K562 (cell line): ENCODE measurements around the gene ADAMTS14. TPM values are rescaled to one million over a fixed set of nuclear protein-coding genes. Genes with fewer than 3 reads are reported as not detected.
A peak's percentile ranks its signal among the peaks of the same experiment; 100 is the strongest.

Source experiments
- ATF1 ChIP-seq, 2 experiments: fragments of 450-650 bp in 1 of 2; IDR thresholded peaks; 2 replicates each; pipeline ENCODE4 v1.6.1; 2016; ENCODE audit warnings: missing compliant biosample characterization in 1 of 2, missing genetic modification characterization in 1 of 2
- BRF1 ChIP-seq: IDR thresholded peaks from 3 replicates; pipeline ENCODE4 v1.6.1; 2011; ENCODE audit warnings: borderline replicate concordance, mild to moderate bottlenecking; ENCODE audit not compliant: insufficient read length; ENCODE audit errors: extremely low read depth
- CBFA2T3 ChIP-seq: fragments of 450-650 bp; IDR thresholded peaks from 2 replicates; pipeline ENCODE4 v1.6.1; 2017
- CBX2 ChIP-seq: fragments of 200-600 bp; sonication (generic); IDR thresholded peaks from one replicate; pipeline ENCODE4 v1.6.1; 2012; ENCODE audit warnings: mild to moderate bottlenecking, low read length, inconsistent platforms; ENCODE audit not compliant: insufficient read depth, poor library complexity, severe bottlenecking
- CTCFL ChIP-seq: IDR thresholded peaks from 2 replicates; pipeline ENCODE4 v1.6.1; 2011; ENCODE audit warnings: borderline replicate concordance, low read depth, mild to moderate bottlenecking, moderate library complexity, low read length; ENCODE audit not compliant: insufficient read depth, poor library complexity, severe bottlenecking
- E2F6 ChIP-seq, 2 experiments: IDR thresholded peaks; 2 replicates each; pipeline ENCODE4 v1.6.1; 2011; ENCODE audit warnings: borderline replicate concordance in 1 of 2, control low read depth in 1 of 2, low read depth in 1 of 2, low read length in 1 of 2, mild to moderate bottlenecking in 1 of 2, mixed read lengths in 1 of 2, moderate library complexity in 1 of 2; ENCODE audit not compliant: insufficient read depth in 1 of 2, insufficient read length in 1 of 2, poor library complexity in 1 of 2, severe bottlenecking in 1 of 2; ENCODE audit errors: extremely low read depth in 1 of 2
- ESRRB ChIP-seq: fragments of 250-450 bp; sonication (Bioruptor Pico); IDR thresholded peaks from 2 replicates; pipeline ENCODE4 v1.5.0; 2020; ENCODE audit warnings: mild to moderate bottlenecking, moderate library complexity, borderline replicate concordance
- FIP1L1 ChIP-seq: fragments of 200-400 bp; formaldehyde crosslinking; IDR thresholded peaks from 2 replicates; pipeline ENCODE4 v1.6.1; 2018; ENCODE audit warnings: mild to moderate bottlenecking, low read depth, low read length; ENCODE audit not compliant: poor library complexity, severe bottlenecking
- FOXJ3 ChIP-seq: sonication (generic); formaldehyde crosslinking; IDR thresholded peaks from 2 replicates; pipeline ENCODE4 v1.4.0; 2020; ENCODE audit warnings: mild to moderate bottlenecking, missing genetic modification reagents
- JUND ChIP-seq, 2 experiments: IDR thresholded peaks; 2 replicates in 1 of 2; 3 replicates in 1 of 2; pipeline ENCODE4 v1.6.1; 2011; ENCODE audit warnings: borderline replicate concordance in 2 of 2, low read depth in 2 of 2, low read length in 2 of 2, improper control_type of control experiment in 1 of 2, missing biosample characterization in 1 of 2, missing genetic modification characterization in 1 of 2, missing genetic modification reagents in 1 of 2
- LEF1 ChIP-seq: fragments of 450-650 bp; IDR thresholded peaks from 2 replicates; pipeline ENCODE4 v1.6.1; 2016; ENCODE audit warnings: mild to moderate bottlenecking
- MAFK ChIP-seq: IDR thresholded peaks from 2 replicates; pipeline ENCODE4 v1.6.1; 2011; ENCODE audit warnings: low read length, improper control_type of control experiment
- MECOM ChIP-seq: fragments of 250-450 bp; sonication (Bioruptor Pico); IDR thresholded peaks from 2 replicates; pipeline ENCODE4 v1.8.0; 2022; ENCODE audit warnings: inconsistent platforms
- NFXL1 ChIP-seq: fragments of 450-650 bp; formaldehyde crosslinking; IDR thresholded peaks from 2 replicates; pipeline ENCODE4 v1.4.0; 2021; ENCODE audit warnings: mild to moderate bottlenecking
- NR1H2 ChIP-seq: sonication (generic); formaldehyde crosslinking; IDR thresholded peaks from 2 replicates; pipeline ENCODE4 v1.4.0; 2020; ENCODE audit warnings: mild to moderate bottlenecking, missing genetic modification reagents
- PHB2 ChIP-seq: fragments of 450-650 bp; IDR thresholded peaks from 2 replicates; pipeline ENCODE4 v1.6.1; 2017; ENCODE audit warnings: low read depth
- PHF20 ChIP-seq: fragments of 450-650 bp; IDR thresholded peaks from 2 replicates; pipeline ENCODE4 v1.6.1; 2018; ENCODE audit not compliant: partially characterized antibody
- SPI1 ChIP-seq: IDR thresholded peaks from 2 replicates; pipeline ENCODE4 v1.6.1; 2011; ENCODE audit warnings: low read depth, low read length, control low read depth, borderline replicate concordance
- USF2 ChIP-seq: sonication (generic); formaldehyde crosslinking; IDR thresholded peaks from 2 replicates; pipeline ENCODE4 v1.5.0; 2020; ENCODE audit warnings: missing genetic modification reagents
- ZC3H4 ChIP-seq: sonication (generic); formaldehyde crosslinking; IDR thresholded peaks from 2 replicates; pipeline ENCODE4 v1.9.0; 2021; ENCODE audit warnings: missing genetic modification reagents, borderline replicate concordance
- ZNF140 ChIP-seq: fragments of 250-450 bp; sonication (Bioruptor Pico); IDR thresholded peaks from 2 replicates; pipeline ENCODE4 v1.8.0; 2021; ENCODE audit warnings: moderate library complexity, mild to moderate bottlenecking, inconsistent platforms
- ZNF263 ChIP-seq: sonication (generic); formaldehyde crosslinking; IDR thresholded peaks from 2 replicates; pipeline ENCODE4 v1.8.0; 2022; ENCODE audit warnings: mild to moderate bottlenecking, missing genetic modification reagents, borderline replicate concordance
- ZNF583 ChIP-seq: fragments of 250-450 bp; sonication (Bioruptor Pico); IDR thresholded peaks from 2 replicates; pipeline ENCODE4 v1.4.0; 2020
- ZNF695 ChIP-seq: fragments of 450-650 bp; formaldehyde crosslinking; IDR thresholded peaks from 2 replicates; pipeline ENCODE4 v1.4.0; 2020; ENCODE audit warnings: mild to moderate bottlenecking, moderate library complexity
- polyA plus RNA-seq, 8 experiments: library from polyadenylated mRNA; depleted of rRNA in 4 of 8; stranded (reverse) in 5 of 8; unstranded in 3 of 8; fragments of >200 nt; fragmentation: Nextera tagmentation in 2 of 8; fragmentation: Illumina TruSeq in 1 of 8; extraction: Ambion mirVana in 2 of 8; extraction: Trizol in 1 of 8; gene quantifications; 2 replicates each; pipeline versions ENCODE4 v1.2.1 to v1.2.3, GENCODE V29; 2011 to 2014; ENCODE audit warnings: inconsistent platforms in 1 of 8, missing spikeins in 1 of 8
- total RNA-seq, 7 experiments: library from RNA; depleted of rRNA in 6 of 7; stranded (reverse); fragments of >200 nt in 6 of 7; fragmentation: Illumina TruSeq in 2 of 7; extraction: Trizol in 2 of 7; gene quantifications; 2 replicates each; pipeline versions ENCODE4 v1.2.1 to v1.2.3, GENCODE V29; 2011 to 2021; ENCODE audit warnings: low replicate concordance in 1 of 7

ADAMTS14 gene
- total and polyA plus RNA-seq, 9 of the 15 experiments (the other 6 are each of a cell fraction or from before 2014, with no cell fraction given): 0.04 to 37.4 (median 15.9) TPM

- TF ChIP-seq BRF1 (no peak), USF2 (CRISPR knock-in tag) (peak; percentile 74), ZNF583 (peak; percentile 13; the same call in 1 of the 2 replicates), FOXJ3 (CRISPR knock-in tag) (no peak), ZC3H4 (CRISPR knock-in tag) (no peak), CTCFL (no peak), SPI1 (no peak), PHB2 (no peak), CBFA2T3 (no peak), MAFK (peak; percentile 3; the same call in 1 of the 2 replicates), E2F6 (IDR thresholded peaks at IDR 0.05; ENCODE audit: borderline replicate concordance in 1 of 2, extremely low read depth in 1 of 2, insufficient read depth in 1 of 2, insufficient read length in 1 of 2, low read depth in 1 of 2, low read length in 1 of 2, poor library complexity in 1 of 2, severe bottlenecking in 1 of 2) (no peak), NR1H2 (CRISPR knock-in tag) (no peak), ZNF695 (CRISPR knock-in tag) (no peak), ESRRB (CRISPR knock-in tag) (no peak), JUND (IDR thresholded peaks at IDR 0.05; ENCODE audit: borderline replicate concordance, low read depth, low read length) (no peak), JUND (tag; IDR thresholded peaks at IDR 0.05; ENCODE audit: borderline replicate concordance, low read depth, low read length) (no peak), NFXL1 (CRISPR knock-in tag) (no peak), FIP1L1 (no peak), PHF20 (no peak), ZNF140 (CRISPR knock-in tag) (no peak), MECOM (no peak), CBX2 (no peak), LEF1 (no peak), ATF1 (CRISPR knock-in tag; IDR thresholded peaks at IDR 0.05) (no peak), ATF1 (tag; IDR thresholded peaks at IDR 0.05) (peak; percentile 43; the same call in 1 of the 2 replicates), ZNF263 (CRISPR knock-in tag) (no peak)
Observed at GRCh38 chr10:70779511-70780369, 107.4 kb downstream of the ADAMTS14 start (continued).
